PC-3 (cell line): ENCODE measurements around the gene TTC28. TPM values are rescaled to one million over a fixed set of nuclear protein-coding genes. Genes with fewer than 3 reads are reported as not detected.

Experiments
- ATAC-seq: fragments of 200-7000 bp; cut with Tn5 transposase; 2 replicates; pipeline ENCODE4 v1.9.1; 2020; ENCODE audit warnings: mild to moderate bottlenecking, moderate library complexity
- BruUV-seq: library from RNA; stranded (reverse); fragments of 400-500 nt; replicated peaks from 2 replicates; lab custom pipeline; 2021; lab: Mats Ljungman, UMichigan
- CTCF ChIA-PET: fragments of 300-600 bp; sonication (Branson Sonifier 250); formaldehyde crosslinking; loops from one replicate; lab custom pipeline; 2022; ENCODE audit warnings: antibody characterized with exemption; lab: Charles Lee
- POLR2A ChIA-PET: fragments of 300-600 bp; sonication (Branson Sonifier 250); formaldehyde crosslinking; loops from one replicate; lab custom pipeline; 2022; ENCODE audit warnings: antibody characterized with exemption; ENCODE audit not compliant: unreplicated experiment; lab: Charles Lee
- DNase-seq: peaks from one replicate; pipeline ENCODE4 v3.0.0-alpha.2; 2015
- H2AFZ ChIP-seq: fragments of 300-600 bp; sonication (generic); 2 replicates; pipeline ENCODE4 v1.6.0; 2016; ENCODE audit warnings: antibody characterized with exemption, low read length
- H3F3A ChIP-seq: fragments of 300-600 bp; sonication (generic); one replicate; pipeline ENCODE4 v1.6.0; 2017; ENCODE audit warnings: antibody characterized with exemption, low read length, control low read depth, mild to moderate bottlenecking; ENCODE audit not compliant: unreplicated experiment
- H3K27ac ChIP-seq: fragments of 300-600 bp; sonication (generic); 2 replicates; pipeline ENCODE4 v1.5.1; 2016; ENCODE audit warnings: mild to moderate bottlenecking, low read length
- H3K27me3 ChIP-seq: fragments of 300-600 bp; sonication (generic); 2 replicates; pipeline ENCODE4 v1.6.1; 2016; ENCODE audit warnings: low read length, mixed read lengths
- H3K36me3 ChIP-seq: fragments of 300-600 bp; sonication (generic); 2 replicates; pipeline ENCODE4 v1.6.1; 2016; ENCODE audit warnings: low read depth, mixed run types, low read length, mixed read lengths
- H3K4me1 ChIP-seq: fragments of 300-600 bp; sonication (generic); 2 replicates; pipeline ENCODE4 v1.5.1; 2016; ENCODE audit warnings: low read length; ENCODE audit not compliant: insufficient read depth
- H3K4me2 ChIP-seq: fragments of 300-600 bp; sonication (generic); 2 replicates; pipeline ENCODE4 v1.6.0; 2016; ENCODE audit warnings: low read length
- H3K4me3 ChIP-seq: fragments of 300-600 bp; sonication (generic); 2 replicates; pipeline ENCODE4 v1.5.1; 2016; ENCODE audit warnings: mild to moderate bottlenecking, low read length, mixed read lengths
- H3K79me2 ChIP-seq: fragments of 300-600 bp; sonication (generic); 2 replicates; pipeline ENCODE4 v1.6.1; 2017; ENCODE audit warnings: low read length, mixed read lengths
- H3K9ac ChIP-seq: fragments of 300-600 bp; sonication (generic); 2 replicates; pipeline ENCODE4 v1.6.0; 2016; ENCODE audit warnings: mild to moderate bottlenecking, low read length
- H3K9me2 ChIP-seq: fragments of 300-600 bp; sonication (generic); replicated peaks from 2 replicates; pipeline ENCODE4 v1.6.1; 2016; ENCODE audit warnings: mixed run types, low read length, mixed read lengths
- H3K9me3 ChIP-seq: fragments of 300-600 bp; sonication (generic); 2 replicates; pipeline ENCODE4 v1.6.1; 2016; ENCODE audit warnings: low read length, mixed read lengths
- H4K20me1 ChIP-seq: fragments of 300-600 bp; sonication (generic); 2 replicates; pipeline ENCODE4 v1.6.1; 2016; ENCODE audit warnings: low read length, mixed read lengths
- CTCF ChIP-seq: fragments of 300-600 bp; sonication (generic); conservative IDR thresholded peaks from 2 replicates; pipeline ENCODE4 v1.5.1; 2017; ENCODE audit warnings: antibody characterized with exemption, low read depth, mild to moderate bottlenecking, low read length
- EZH2 ChIP-seq: fragments of 300-600 bp; sonication (generic); IDR thresholded peaks from one replicate; pipeline ENCODE4 v1.6.1; 2017; ENCODE audit warnings: antibody characterized with exemption, mild to moderate bottlenecking, low read length; ENCODE audit not compliant: unreplicated experiment
- EZH2phosphoT487 ChIP-seq: fragments of 300-600 bp; sonication (generic); IDR thresholded peaks from 2 replicates; pipeline ENCODE4 v1.6.1; 2018; ENCODE audit warnings: mild to moderate bottlenecking, antibody characterized with exemption, low read length, borderline replicate concordance
- intact Hi-C: fragments of 100-400 bp; cut with micrococcal nuclease; formaldehyde crosslinking; loops from 2 replicates; pipeline ENCODE4 v1.9.0; 2023
- total RNA-seq: library from RNA; depleted of rRNA; stranded (reverse); fragments of >200 nt; gene quantifications from 2 replicates; pipeline ENCODE4 v1.2.3, GENCODE V29; 2014

Gene TTC28
- total RNA-seq, 1 experiment from 2014 or later: 6.3 TPM

GRCh38 chr22:28241656-28242290, 437.9 kb downstream of the TTC28 start:
- Histone ChIP-seq H2AFZ (no peak overlapping the region), H3K9ac (no peak overlapping the region), H3K4me3 (no peak overlapping the region), H3K79me2 (no peaks in the 10 kb centered on the region), H3F3A (no peaks in the 10 kb centered on the region), H4K20me1 (no peaks in the 10 kb centered on the region), H3K9me2 (no peaks in the 10 kb centered on the region), H3K27ac (no peak overlapping the region), H3K4me2 (no peak overlapping the region), H3K36me3 (no peaks in the 10 kb centered on the region), H3K9me3 (no peaks in the 10 kb centered on the region), H3K4me1 (no peaks in the 10 kb centered on the region), H3K27me3 (no peaks in the 10 kb centered on the region)
- no TSS peak for BruUV-seq
- intact Hi-C loops: no loop called here
- DNase-seq (no peak), ATAC-seq (no peak)
- no peak for TF ChIP-seq CTCF
- TF ChIP-seq EZH2: no peak
- no peak for TF ChIP-seq EZH2phosphoT487
- POLR2A ChIA-PET: no interaction called here
- CTCF ChIA-PET: interaction anchor here (0.6 kb wide), 1 partner anchor 11 kb away, joined by 3 read pairs; no protein-coding TSS in a partner anchor

DNA sequence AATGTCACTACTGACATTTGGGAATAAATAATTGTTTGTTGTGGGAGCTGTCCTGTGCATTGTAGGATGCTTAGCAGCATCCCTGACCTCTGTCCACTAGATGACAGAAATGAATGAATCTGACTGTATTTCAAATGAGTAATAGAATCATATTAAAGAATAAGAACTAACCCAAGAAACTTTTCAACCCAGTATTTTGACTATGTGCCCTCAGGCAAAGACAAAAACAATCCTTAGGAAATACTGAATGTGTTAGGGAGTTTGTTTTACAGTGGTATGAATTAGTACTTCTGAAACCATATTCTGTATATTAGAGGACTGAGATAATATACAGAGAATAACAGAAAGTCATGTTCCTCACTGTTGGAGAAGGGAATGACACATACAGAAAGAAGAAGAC, 439.7 kb downstream of the TTC28 start:
- Histone ChIP-seq H3K9me3 (no peaks in the 10 kb centered on the region), H3K4me1 (no peaks in the 10 kb centered on the region), H3K9me2 (no peaks in the 10 kb centered on the region), H3K4me2 (no peak overlapping the region), H2AFZ (no peak overlapping the region), H3K9ac (no peak overlapping the region), H3K27me3 (no peaks in the 10 kb centered on the region), H3K27ac (no peak overlapping the region), H3K36me3 (no peaks in the 10 kb centered on the region), H3K79me2 (no peaks in the 10 kb centered on the region), H3F3A (no peaks in the 10 kb centered on the region), H4K20me1 (no peaks in the 10 kb centered on the region), H3K4me3 (no peak overlapping the region)
- DNase-seq (no peak), ATAC-seq (no peak)
- CTCF ChIA-PET: no interaction called here
- BruUV-seq: no TSS peak
- POLR2A ChIA-PET: no interaction called here
- intact Hi-C loops: no loop called here
- TF ChIP-seq CTCF (no peak), EZH2phosphoT487 (no peak), EZH2 (no peak)

GRCh38 chr22:28237783-28238182, 441.9 kb downstream of the TTC28 start:
- H3K4me3 ChIP-seq: no peak overlapping the region
- H3K36me3 ChIP-seq: no peaks in the 10 kb centered on the region
- H3K79me2 ChIP-seq: no peaks in the 10 kb centered on the region
- H3K4me1 ChIP-seq: no peaks in the 10 kb centered on the region
- no peak overlapping the region for H2AFZ ChIP-seq
- BruUV-seq: no TSS peak
- no peaks in the 10 kb centered on the region for H3K27me3 ChIP-seq
- H3K9me2 ChIP-seq: no peaks in the 10 kb centered on the region
- no peaks in the 10 kb centered on the region for H3F3A ChIP-seq
- no peak overlapping the region for H3K27ac ChIP-seq
- H3K9ac ChIP-seq: no peak overlapping the region
- ChIA-PET POLR2A (no interaction called here), CTCF (no interaction called here)
- no peak for DNase-seq
- no peaks in the 10 kb centered on the region for H4K20me1 ChIP-seq
- H3K4me2 ChIP-seq: no peak overlapping the region
- TF ChIP-seq EZH2phosphoT487: no peak
- no peaks in the 10 kb centered on the region for H3K9me3 ChIP-seq
- intact Hi-C loops: no loop called here
- ATAC-seq: no peak
